ENCODE measurements around the gene NTM.

Gene NTM

GRCh38 chr11:131710511-131710910, 340.1 kb downstream of the NTM start:
- no peak for DNase-seq (ENCODE audit: low read depth in 1 of 2, low spot score in 1 of 2)

DNA sequence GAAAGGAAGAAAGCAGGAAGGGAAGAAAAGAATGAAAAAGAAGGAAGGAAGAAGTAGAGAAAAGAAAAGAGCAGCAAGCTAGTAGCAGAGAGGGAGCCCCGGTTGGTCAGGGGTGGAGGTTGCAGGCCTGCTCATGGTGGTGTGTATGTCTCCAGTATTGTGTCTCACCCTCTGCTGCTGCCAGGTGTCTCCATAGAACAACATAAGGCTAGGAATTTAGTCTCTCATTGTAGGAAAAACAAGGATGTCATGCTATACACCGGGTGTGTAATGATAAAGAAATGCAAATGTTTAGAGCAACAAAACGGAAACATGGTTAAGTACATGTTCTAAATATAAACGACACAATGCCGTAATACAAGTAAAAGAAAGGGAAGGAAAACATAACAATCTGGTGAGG, 342.5 kb downstream of the NTM start:
- no peak for DNase-seq (ENCODE audit: low read depth in 1 of 2, low spot score in 1 of 2)

DNA sequence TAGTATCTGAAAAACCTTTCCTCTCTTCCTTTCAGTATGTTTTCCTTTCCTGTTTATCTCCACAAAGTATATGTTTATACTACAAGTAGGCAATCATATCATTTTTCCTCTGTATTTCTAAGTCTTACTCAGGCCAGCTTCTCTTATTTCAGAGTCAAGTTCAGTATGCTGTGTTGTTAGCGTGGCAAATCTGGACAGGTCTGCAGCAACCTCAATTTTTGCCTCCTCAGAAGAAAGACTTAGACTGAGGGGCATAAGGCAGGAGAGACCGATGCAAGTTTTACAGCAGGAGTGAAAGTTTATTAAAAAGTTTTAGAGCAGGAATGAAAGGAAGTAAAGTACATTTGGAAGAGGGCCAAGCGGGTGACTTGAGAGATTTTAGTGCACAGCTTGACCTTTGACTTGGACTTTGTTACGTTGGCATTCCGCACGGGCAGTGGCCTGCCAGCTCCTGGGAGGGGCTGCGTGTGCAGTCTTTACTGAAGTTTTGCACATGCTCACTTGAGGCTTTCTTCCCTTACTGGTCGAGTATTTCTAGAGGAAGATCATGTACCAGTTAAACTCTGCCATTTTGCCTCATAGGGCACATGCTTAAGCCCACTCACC, 343.2 kb downstream of the NTM start:
- no peak for DNase-seq (ENCODE audit: low read depth in 1 of 2, low spot score in 1 of 2)

GRCh38 chr11:131717616-131718015, 347.2 kb downstream of the NTM start:
- no peak for DNase-seq (ENCODE audit: low read depth in 1 of 2, low spot score in 1 of 2)

GRCh38 chr11:131723088-131723487, 352.7 kb downstream of the NTM start:
- no peak for DNase-seq (ENCODE audit: low read depth in 1 of 2, low spot score in 1 of 2)

- DNase-seq (ENCODE audit: low read depth in 1 of 2, low spot score in 1 of 2) = no peak
Observed at GRCh38 chr11:131724436-131724975, 354.1 kb downstream of the NTM start.

DNA sequence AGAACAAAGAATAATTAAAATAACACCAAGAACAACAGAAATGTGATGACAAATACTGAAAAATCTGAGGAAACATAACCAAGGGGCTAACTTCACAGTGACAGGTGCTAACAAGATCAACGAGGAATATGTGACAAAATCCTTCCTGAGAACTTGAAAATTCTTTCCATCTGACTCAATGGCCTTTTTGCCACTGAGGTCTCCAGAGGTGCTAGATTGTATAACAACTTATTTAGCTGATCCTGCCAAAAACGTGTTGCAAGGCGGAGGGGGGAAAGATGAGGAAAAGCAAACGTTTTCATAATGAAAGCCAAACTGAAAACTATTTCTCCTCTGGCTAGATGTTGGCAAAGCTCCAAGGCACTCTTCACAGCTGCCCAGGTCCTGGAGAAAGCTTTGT, 364.5 kb downstream of the NTM start:
- no peak for DNase-seq (ENCODE audit: low read depth in 1 of 2, low spot score in 1 of 2)

DNA sequence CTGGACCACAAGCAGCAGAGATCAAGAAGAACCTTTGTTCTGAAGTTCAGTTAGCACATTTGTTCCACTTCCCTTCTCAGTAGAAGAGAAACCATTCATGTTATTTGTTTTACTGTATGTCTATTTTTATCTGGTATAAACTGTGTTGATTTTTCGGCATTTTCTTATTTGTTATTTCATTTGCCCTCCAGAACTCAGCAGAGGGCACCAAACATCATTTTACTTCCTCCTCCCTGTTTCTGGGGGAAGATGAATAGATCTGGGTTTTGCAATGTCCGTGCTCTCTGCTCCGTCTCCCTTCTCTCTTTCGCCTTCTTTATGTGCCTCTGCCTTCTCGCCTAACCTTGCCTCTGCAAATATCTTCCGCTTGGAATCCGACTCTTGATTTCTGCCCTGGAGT, 366.9 kb downstream of the NTM start:
- DNase-seq (ENCODE audit: low read depth in 1 of 2, low spot score in 1 of 2) = no peak

DNA sequence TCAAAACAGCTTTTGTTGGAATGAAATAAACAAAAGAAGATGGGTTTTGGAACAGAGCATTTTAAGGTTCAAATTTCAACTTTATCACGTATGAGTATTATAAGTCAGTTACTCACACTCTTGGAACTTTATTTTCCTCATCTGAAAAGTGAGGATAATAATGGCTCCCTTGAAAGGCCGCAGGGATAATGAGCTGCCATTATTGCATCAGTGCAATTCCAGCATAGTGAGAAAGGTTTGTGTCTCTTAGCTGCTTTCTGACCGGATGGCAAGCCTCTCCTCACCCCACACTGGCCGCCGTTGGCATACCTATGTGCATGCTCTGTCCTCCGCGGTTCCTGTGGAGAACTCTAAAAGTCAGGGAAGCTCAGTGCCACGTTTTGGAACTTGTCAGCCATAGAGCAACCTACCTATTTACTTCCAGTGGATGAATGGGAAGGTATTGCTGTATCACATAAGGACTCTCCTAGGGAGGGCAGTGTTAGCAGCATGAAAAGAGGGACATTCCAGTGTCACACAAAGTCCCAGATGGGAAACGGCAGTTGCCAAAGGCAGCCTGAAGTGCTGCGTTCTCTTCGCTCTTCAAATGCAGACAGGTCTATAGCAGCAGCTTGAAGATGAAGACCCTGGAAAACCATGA, 368.9 kb downstream of the NTM start:
- no peak for DNase-seq (ENCODE audit: low read depth in 1 of 2, low spot score in 1 of 2)

GRCh38 chr11:131744847-131745246, 374.4 kb downstream of the NTM start:
- DNase-seq (ENCODE audit: low read depth in 1 of 2, low spot score in 1 of 2) = no peak

DNA sequence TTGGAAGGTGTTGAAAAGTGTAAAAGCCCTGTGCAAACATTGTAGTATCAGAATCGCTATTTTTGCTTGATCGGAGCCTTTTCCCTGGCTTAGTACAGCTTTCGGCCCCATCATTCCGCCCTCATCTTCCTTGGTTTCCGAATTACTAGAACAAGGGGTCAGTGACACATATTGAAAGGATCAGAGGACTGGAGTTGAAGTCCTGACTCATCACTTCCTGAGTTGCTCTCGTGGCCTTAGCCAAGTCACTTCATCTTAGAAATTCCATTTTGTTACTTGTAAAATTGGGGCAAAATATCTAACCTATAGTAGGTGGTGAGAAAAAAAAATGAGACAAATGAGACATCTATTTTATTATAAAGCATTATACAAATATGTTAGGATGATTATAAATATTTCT, 375.0 kb downstream of the NTM start:
- DNase-seq (ENCODE audit: low read depth in 1 of 2, low spot score in 1 of 2) = no peak

DNA sequence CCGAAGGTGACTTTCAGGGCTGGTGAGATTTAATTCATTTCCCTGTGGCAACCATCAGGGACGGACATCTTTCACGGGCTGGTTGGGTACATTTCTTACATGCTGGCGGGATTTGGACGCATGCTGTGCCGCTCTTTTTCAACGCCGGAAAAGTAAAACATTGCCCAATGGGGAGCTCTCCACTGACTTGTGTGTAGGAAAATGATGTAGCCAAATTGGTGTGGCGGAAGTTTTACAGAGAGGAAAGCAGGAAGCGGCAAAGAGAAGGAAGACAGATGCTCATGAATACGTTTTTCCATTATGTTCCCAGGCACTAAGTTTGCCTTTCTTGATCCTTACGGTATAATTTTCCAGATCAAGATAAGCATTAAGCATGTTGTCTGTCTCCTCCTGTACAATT, 375.8 kb downstream of the NTM start:
- DNase-seq (ENCODE audit: low read depth in 1 of 2, low spot score in 1 of 2) = no peak

DNA sequence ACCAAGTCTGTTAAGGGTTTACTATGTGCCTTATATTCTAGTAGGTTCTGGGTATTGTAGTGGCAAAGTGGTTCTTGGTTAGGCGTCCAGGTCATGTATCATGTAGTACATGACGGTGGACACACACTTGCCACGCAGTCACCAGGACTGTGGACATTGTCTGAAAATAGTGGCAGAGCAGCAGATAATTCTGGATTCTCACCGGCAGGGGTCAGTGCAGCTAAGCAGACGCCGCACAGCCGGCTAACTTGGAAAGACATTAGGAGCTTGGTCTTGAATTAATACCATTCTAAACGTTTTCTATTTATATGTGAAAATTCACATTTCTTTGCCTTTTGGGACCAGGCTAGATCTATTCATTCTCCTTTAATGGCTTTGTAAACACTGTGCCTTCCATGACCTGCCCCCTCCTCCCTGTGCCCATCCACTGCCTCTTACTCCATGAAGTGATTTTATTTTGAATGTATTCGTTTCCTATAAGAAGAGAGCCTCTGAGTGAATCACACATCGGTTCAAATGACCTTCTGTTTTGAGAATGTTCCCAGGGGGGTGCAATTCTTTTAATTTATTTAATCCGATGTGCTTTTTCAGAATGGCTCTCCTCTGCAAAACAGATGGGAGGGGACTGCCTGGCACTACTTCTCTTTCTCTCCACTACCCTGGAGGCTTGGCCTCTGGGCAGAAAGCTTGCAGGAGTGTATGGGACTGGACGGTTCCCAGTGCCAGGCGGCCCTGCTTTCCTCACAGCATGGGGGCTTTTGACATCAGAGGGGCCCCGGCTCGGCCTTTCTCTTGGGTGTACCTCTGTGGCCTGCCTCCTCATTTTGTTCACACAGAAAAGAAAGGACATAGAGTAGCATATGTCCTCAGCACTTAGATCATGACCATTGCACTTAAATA, 378.0 kb downstream of the NTM start:
- DNase-seq (ENCODE audit: low read depth in 1 of 2, low spot score in 1 of 2) = no peak

- no peak for DNase-seq (ENCODE audit: low read depth in 1 of 2, low spot score in 1 of 2)
Observed at GRCh38 chr11:131749101-131749500, 378.7 kb downstream of the NTM start.

- DNase-seq (ENCODE audit: low read depth in 1 of 2, low spot score in 1 of 2) = no peak
Observed at GRCh38 chr11:131750152-131750551, 379.7 kb downstream of the NTM start.

GRCh38 chr11:131750692-131751091, 380.3 kb downstream of the NTM start:
- no peak for DNase-seq (ENCODE audit: low read depth in 1 of 2, low spot score in 1 of 2)

GRCh38 chr11:131754671-131755070, 384.3 kb downstream of the NTM start:
- DNase-seq (ENCODE audit: low read depth in 1 of 2, low spot score in 1 of 2) = no peak

GRCh38 chr11:131756479-131757110, 386.2 kb downstream of the NTM start:
- no peak for DNase-seq (ENCODE audit: low read depth in 1 of 2, low spot score in 1 of 2)

DNA sequence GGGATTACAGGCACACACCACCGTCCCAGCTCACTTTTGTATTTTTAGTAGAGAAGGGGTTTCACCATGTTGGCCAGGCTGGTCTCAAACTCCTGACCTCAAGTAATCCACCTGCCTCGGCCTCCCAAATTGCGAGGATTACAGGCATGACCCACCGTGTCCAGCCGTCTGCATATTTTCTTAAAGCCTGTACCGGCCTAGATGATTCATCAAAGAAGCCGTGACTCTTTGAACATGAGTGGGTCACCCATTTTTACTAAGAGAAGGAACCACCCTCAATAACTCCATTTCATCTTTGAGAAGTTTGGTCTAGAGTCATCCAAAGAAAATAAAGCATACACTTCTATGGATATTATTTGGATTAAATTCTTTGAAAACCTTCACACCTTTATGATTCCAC, 388.3 kb downstream of the NTM start:
- DNase-seq (ENCODE audit: low read depth in 1 of 2, low spot score in 1 of 2) = no peak

- no peak for DNase-seq (ENCODE audit: low read depth in 1 of 2, low spot score in 1 of 2)
Observed at GRCh38 chr11:131759140-131759539, 388.7 kb downstream of the NTM start.
